Stimulated activated CD4-positive, alpha-beta T cell treated with anti-CD3 and anti-CD28 coated beads, Interleukin-4, amount 100 ng/mL, for 24 hours (primary cell): Measurements from ENCODE around the gene INPP5B.

ENCODE experiments used
- DNase-seq: peaks from one replicate; pipeline ENCODE4 v3.0.0-alpha.2; 2020

The INPP5B gene

DNA sequence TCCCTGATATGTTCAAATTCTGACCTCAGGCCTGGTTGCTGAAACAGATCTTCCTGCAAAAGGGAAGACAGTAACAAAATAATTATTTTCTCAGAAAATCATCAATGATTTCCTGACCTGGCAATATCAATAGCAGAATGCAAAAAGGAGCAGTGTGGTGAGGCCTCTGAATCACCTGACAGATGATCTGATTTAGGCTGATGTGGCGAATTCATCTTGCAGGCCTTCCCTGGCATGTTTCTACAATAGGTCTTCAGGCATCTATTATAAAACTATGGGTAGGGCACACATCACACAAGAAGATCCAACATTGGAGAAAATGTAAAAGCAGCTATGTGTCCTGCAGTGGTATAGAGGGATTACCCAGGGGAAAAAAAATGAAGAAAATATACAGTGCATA lies 80.4 kb downstream of the INPP5B start:
- no peak for DNase-seq

- DNase-seq: peak; percentile 58
Observed at GRCh38 chr1:37865348-37866120, 81.3 kb downstream of the INPP5B start.

GRCh38 chr1:37862330-37862729 lies 84.5 kb downstream of the INPP5B start:
- no peak for DNase-seq

DNA sequence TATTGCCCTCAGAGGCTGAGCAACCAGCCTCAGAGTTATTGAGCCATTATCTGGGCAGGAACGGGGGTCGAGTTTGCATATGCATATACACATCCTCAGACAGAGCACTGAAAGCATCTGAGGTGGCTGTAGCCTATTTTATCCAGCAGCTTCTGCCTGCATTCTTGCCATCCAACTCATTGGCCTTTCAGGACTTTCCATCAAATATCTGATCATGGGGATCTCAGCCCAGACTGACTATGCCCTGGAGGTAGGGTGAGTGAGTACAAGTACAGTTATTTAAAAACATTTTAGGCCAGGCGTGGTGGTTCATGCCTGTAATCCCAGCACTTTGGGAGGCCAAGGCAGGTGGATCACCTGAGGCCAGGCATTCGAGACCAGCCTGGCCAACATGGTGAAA lies 85.7 kb downstream of the INPP5B start:
- no peak for DNase-seq

DNA sequence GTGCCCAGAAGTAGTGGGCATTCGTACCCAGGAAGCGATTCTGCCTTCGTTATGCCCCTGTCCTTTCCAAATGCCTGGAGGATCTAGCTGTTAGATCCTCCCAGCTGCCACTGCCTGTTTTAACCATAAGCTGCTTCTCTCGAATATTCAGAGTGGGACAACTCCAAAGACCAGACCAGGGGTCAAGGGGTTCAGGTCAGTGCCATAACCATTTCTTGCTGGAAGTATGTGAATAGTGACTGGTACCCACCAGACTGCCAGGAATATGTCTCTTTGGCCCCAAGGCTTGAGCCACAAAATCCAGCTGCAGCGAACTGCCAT lies 86.5 kb downstream of the INPP5B start:
- DNase-seq: no peak

DNA sequence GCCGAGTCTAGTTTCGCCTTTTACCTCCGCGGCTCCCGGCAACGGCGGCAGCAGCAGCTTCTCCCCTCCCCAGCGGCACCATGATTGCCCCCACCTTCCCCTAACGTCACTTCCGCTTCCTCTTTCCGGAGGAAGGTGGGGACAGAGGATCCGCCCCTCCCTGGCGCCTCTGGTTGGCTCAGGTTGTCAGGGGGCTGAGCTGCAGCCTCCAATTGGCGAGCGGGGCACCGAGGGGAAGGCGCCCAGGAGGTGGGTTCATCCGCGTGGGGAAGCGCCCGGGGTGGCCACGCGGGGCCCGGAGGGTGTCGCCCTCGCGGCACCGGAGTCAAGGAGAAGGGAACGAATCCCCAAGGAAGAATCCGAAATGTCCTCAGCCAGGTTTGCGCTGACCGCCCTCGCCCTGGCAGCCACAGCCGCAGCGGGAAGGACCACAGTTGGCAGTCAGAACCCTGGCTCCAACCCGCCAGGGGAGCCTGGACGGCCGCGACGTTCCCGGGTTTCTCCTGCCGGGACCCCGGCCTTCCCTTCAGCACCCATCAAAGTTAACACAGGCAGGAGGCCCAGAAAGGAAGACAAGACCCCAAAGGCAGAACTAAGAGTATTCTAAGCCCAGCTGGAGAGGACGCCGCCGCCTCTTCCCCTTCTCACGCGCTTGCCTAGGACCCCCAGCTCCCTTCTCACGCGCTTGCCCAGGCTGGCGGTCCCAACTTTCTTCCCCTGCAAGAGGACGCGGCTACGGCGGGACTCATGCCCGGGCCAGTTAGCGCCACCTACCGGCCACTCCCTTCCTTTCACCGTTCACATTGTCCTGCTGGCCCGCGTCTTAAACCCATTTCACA lies 87.1 kb downstream of the INPP5B start, which contains the start of gene MTF1:
Gene MTF1 (minus strand): TSS at position 86 of the 839 bp plus-strand sequence. CDS start 1,934 bp downstream, outside the sequence.
- peak; percentile 97 for DNase-seq

GRCh38 chr1:37858931-37859506 lies 87.8 kb downstream of the INPP5B start:
- DNase-seq: no peak

- no peak for DNase-seq
Observed at GRCh38 chr1:37854406-37854805, 92.4 kb downstream of the INPP5B start.

DNA sequence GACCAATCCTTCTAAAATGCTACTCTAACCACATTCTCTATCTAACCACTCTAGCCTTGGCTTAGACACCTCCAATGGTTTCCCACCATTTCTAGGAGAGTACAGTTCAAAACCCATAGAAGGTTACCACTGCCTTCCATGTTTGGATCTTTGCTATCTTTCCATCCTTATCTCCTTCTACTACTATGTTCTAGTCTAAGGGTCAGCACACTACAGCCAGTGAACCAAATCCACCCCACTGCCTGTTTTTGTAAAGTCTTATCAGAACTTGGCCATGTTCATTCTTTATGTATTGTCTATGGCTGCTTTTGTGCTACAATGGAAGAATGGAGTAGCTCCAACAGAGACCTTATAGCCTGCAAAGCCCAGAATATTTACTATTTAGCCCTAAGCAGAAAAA lies 93.7 kb downstream of the INPP5B start:
- no peak for DNase-seq

- DNase-seq: no peak
Observed at GRCh38 chr1:37851782-37852210, 95.1 kb downstream of the INPP5B start.

DNA sequence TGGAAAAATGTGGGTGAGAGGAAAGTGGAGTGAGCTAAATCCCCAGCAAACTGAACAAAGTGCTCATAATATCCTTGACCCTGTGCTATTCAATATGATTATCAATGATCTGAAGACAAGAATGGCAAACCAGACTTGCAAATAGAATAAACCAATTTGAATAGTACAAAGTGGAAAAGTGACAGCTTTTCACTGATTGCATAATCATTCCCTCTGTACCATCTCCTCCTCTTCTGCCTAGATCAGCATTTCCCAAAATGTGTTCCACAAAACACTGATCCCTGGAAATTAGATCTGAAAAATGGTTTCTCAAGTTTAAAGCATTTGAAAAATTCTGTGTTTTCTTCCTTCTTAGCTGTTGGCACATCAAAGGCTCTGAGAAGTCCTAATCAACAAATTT lies 95.6 kb downstream of the INPP5B start:
- no peak for DNase-seq

GRCh38 chr1:37850352-37850955 lies 96.4 kb downstream of the INPP5B start:
- no peak for DNase-seq

GRCh38 chr1:37849480-37849879 lies 97.4 kb downstream of the INPP5B start:
- DNase-seq: no peak

GRCh38 chr1:37846647-37847339 lies 100.1 kb downstream of the INPP5B start:
- DNase-seq: no peak

DNA sequence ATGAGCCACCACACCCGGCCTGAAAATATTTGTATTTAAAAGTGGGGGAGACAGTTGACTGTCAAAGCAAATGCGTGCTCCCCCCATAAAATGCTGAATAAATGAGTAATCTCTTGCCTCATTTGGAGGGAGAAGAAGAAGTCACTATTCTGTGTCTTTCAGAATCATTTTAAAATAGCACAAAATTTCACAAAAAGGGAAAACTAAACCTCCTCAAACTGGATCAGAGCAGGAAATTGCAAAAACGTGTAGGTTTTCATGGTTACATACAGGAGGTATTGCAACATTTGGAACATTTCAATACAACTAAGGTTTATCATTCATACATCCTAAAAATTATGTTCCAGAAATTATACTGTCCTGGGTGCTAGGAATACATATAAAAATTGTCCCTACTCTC lies 101.1 kb downstream of the INPP5B start:
- no peak for DNase-seq

DNA sequence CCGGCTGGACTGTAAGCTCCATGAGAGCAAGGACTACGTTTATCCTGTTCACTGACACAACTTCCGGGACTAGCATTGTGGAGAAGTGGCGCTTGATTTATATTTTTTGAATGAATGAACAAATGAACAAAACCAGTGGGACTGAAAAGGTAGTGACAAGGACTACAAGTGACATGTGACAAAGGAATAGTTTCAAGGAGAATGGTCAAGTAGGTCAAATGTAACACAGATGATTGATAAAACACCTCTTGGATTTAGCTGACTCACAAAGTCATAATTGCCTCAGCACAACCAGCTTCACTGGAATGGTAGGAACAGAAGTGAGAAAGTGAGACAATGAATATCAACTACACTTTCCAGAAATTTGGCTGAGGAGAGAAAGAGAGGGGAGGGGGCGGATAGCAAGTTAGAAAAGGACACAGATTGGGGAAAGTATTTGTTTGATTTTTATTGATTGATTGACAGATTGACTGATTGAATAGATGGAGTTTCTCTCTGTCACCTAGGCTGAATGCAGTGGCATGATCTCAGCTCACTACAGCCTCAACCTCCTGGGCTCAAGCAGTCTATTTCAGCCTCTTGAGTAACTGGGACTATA lies 101.7 kb downstream of the INPP5B start:
- no peak for DNase-seq

- DNase-seq: no peak
Observed at GRCh38 chr1:37844536-37844935, 102.3 kb downstream of the INPP5B start.

DNA sequence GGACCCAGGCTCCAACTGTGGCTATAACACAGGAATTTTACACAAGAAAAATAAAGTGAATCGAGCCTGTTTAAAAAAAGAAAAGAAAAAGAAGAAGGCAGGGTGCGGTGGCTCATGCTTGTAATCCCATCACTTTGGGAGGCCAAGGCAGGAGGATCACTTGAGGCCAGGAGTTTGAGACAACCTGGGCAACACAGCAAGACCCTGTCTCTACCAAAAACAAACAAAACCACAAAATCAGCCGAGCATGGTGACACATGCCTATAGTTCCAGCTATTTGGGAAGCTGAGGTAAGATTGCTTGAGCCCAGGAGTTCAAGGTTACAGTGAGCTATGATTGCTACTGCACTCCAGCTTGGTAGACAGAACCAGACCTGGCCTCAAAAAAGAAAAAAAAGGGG lies 105.2 kb downstream of the INPP5B start:
- no peak for DNase-seq

DNA sequence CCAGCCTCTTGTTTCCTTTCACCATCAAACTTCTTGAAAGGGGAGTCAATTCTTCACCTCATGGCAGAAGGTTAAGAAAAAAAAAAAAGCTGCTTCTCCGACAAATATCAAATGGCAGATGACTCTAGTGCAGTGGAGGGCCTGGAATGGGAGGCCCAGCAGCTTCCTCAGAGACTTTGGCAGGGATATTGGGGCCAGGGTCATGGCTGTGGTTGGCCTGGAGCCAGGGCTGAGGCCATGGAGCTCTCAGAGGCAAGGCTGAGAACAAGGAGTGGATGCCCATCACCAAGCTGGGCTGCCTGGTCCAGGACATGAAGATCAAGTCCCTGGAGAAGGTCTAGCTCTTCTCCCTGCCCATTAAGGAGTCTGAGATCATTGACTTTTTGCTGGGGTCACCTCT lies 106.1 kb downstream of the INPP5B start:
- DNase-seq: no peak

DNA sequence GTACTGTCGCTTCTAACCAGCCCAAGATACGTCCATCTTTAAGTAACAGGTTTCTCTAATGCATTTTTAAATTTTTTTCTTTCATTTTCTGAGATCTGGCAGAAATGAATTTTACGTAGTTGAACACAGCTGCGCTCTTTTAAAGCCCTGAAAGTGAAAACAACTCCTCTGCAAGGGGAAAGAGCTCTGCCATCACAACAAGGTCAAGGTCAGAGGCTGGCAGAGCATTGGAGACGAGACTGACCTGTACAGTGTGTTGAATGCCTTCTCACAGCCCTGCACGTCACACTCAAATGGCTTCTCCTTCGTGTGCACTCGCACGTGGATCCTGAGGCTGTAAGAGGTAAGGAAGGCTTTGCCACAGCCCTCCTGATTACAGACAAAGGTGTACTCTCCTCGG lies 107.2 kb downstream of the INPP5B start:
- DNase-seq: no peak

- no peak for DNase-seq
Observed at GRCh38 chr1:37836788-37837187, 110.1 kb downstream of the INPP5B start.

GRCh38 chr1:37831809-37832208 lies 115.0 kb downstream of the INPP5B start:
- DNase-seq: no peak
